ENCODE measurements around the gene ST3GAL3.

ST3GAL3 gene

DNA sequence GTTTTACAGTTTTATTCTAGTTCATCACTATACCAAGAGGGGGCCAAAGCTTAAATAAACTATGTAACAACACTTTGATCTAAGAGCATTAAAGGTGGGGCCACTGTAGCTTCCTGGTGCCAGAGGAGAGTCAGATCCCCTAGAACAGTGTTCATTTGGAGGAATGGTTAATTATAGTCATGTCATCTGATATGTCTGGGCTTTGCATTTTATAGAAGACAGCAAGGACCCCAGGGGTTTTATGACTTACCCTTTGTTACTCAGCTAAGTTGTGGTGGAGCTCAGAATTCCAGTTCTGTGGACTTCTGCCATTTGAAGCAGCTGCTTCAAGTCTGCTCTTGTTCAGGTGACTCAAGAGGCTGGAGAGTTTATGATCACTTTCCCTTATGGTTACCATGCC, 40.7 kb upstream of the ST3GAL3 start (continued):
- TF ChIP-seq YY1 (tag by site-specific recombination; IDR thresholded peaks at IDR 0.05), result peak; percentile 22; the same call in 1 of the 2 replicates
- no peak for TF ChIP-seq ZNF311 (tag by site-specific recombination; IDR thresholded peaks at IDR 0.05; ENCODE audit: borderline replicate concordance)
- TF ChIP-seq, protein P1, sequence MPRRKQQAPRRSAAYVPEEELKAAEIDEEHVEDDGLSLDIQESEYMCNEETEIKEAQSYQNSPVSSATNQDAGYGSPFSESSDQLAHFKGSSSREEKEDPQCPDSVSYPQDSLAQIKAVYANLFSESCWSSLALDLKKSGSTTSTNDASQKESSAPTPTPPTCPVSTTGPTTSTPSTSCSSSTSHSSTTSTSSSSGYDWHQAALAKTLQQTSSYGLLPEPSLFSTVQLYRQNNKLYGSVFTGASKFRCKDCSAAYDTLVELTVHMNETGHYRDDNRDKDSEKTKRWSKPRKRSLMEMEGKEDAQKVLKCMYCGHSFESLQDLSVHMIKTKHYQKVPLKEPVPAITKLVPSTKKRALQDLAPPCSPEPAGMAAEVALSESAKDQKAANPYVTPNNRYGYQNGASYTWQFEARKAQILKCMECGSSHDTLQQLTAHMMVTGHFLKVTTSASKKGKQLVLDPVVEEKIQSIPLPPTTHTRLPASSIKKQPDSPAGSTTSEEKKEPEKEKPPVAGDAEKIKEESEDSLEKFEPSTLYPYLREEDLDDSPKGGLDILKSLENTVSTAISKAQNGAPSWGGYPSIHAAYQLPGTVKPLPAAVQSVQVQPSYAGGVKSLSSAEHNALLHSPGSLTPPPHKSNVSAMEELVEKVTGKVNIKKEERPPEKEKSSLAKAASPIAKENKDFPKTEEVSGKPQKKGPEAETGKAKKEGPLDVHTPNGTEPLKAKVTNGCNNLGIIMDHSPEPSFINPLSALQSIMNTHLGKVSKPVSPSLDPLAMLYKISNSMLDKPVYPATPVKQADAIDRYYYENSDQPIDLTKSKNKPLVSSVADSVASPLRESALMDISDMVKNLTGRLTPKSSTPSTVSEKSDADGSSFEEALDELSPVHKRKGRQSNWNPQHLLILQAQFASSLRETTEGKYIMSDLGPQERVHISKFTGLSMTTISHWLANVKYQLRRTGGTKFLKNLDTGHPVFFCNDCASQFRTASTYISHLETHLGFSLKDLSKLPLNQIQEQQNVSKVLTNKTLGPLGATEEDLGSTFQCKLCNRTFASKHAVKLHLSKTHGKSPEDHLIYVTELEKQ (tag by site-specific recombination; IDR thresholded peaks at IDR 0.05; ENCODE audit: borderline replicate concordance), result peak; percentile 60; the same call in 1 of the 2 replicates
- TF ChIP-seq ZNF785 (tag by site-specific recombination; IDR thresholded peaks at IDR 0.05), result no peak
- no peak for TF ChIP-seq ZNF214 (tag by site-specific recombination; IDR thresholded peaks at IDR 0.05; ENCODE audit: borderline replicate concordance)
- TF ChIP-seq ZBTB1 (tag by site-specific recombination; IDR thresholded peaks at IDR 0.05), result no peak
- TF ChIP-seq ZNF626 (tag by site-specific recombination; IDR thresholded peaks at IDR 0.05), result no peak
- TF ChIP-seq ZNF350 (tag by site-specific recombination; IDR thresholded peaks at IDR 0.05), result no peak
- TF ChIP-seq, protein P2, sequence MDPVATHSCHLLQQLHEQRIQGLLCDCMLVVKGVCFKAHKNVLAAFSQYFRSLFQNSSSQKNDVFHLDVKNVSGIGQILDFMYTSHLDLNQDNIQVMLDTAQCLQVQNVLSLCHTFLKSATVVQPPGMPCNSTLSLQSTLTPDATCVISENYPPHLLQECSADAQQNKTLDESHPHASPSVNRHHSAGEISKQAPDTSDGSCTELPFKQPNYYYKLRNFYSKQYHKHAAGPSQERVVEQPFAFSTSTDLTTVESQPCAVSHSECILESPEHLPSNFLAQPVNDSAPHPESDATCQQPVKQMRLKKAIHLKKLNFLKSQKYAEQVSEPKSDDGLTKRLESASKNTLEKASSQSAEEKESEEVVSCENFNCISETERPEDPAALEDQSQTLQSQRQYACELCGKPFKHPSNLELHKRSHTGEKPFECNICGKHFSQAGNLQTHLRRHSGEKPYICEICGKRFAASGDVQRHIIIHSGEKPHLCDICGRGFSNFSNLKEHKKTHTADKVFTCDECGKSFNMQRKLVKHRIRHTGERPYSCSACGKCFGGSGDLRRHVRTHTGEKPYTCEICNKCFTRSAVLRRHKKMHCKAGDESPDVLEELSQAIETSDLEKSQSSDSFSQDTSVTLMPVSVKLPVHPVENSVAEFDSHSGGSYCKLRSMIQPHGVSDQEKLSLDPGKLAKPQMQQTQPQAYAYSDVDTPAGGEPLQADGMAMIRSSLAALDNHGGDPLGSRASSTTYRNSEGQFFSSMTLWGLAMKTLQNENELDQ (tag by site-specific recombination; IDR thresholded peaks at IDR 0.05; ENCODE audit: low read depth), result no peak
- TF ChIP-seq, protein P3, sequence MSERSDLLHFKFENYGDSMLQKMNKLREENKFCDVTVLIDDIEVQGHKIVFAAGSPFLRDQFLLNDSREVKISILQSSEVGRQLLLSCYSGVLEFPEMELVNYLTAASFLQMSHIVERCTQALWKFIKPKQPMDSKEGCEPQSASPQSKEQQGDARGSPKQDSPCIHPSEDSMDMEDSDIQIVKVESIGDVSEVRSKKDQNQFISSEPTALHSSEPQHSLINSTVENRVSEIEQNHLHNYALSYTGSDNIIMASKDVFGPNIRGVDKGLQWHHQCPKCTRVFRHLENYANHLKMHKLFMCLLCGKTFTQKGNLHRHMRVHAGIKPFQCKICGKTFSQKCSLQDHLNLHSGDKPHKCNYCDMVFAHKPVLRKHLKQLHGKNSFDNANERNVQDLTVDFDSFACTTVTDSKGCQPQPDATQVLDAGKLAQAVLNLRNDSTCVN (tag by site-specific recombination; optimal IDR thresholded peaks at IDR 0.05), result no peak
- TF ChIP-seq MEIS1 (CRISPR knock-in tag; IDR thresholded peaks at IDR 0.05; ENCODE audit: borderline replicate concordance), result no peak
- TF ChIP-seq ZNF155 (tag by site-specific recombination; IDR thresholded peaks at IDR 0.05), result no peak
- TF ChIP-seq ZNF76 (tag by site-specific recombination; IDR thresholded peaks at IDR 0.05; ENCODE audit: borderline replicate concordance, low read depth), result no peak
- TF ChIP-seq, protein P4, sequence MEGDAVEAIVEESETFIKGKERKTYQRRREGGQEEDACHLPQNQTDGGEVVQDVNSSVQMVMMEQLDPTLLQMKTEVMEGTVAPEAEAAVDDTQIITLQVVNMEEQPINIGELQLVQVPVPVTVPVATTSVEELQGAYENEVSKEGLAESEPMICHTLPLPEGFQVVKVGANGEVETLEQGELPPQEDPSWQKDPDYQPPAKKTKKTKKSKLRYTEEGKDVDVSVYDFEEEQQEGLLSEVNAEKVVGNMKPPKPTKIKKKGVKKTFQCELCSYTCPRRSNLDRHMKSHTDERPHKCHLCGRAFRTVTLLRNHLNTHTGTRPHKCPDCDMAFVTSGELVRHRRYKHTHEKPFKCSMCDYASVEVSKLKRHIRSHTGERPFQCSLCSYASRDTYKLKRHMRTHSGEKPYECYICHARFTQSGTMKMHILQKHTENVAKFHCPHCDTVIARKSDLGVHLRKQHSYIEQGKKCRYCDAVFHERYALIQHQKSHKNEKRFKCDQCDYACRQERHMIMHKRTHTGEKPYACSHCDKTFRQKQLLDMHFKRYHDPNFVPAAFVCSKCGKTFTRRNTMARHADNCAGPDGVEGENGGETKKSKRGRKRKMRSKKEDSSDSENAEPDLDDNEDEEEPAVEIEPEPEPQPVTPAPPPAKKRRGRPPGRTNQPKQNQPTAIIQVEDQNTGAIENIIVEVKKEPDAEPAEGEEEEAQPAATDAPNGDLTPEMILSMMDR (tag by site-specific recombination; IDR thresholded peaks at IDR 0.05), result no peak
- TF ChIP-seq ZNF48 (tag by site-specific recombination; IDR thresholded peaks at IDR 0.05), result no peak
- no peak for TF ChIP-seq YY2 (tag by site-specific recombination; IDR thresholded peaks at IDR 0.05)
- peak; percentile 63; the same call in 1 of the 2 replicates for TF ChIP-seq ZEB2 (tag by site-specific recombination; IDR thresholded peaks at IDR 0.05)
- TF ChIP-seq, protein P5, sequence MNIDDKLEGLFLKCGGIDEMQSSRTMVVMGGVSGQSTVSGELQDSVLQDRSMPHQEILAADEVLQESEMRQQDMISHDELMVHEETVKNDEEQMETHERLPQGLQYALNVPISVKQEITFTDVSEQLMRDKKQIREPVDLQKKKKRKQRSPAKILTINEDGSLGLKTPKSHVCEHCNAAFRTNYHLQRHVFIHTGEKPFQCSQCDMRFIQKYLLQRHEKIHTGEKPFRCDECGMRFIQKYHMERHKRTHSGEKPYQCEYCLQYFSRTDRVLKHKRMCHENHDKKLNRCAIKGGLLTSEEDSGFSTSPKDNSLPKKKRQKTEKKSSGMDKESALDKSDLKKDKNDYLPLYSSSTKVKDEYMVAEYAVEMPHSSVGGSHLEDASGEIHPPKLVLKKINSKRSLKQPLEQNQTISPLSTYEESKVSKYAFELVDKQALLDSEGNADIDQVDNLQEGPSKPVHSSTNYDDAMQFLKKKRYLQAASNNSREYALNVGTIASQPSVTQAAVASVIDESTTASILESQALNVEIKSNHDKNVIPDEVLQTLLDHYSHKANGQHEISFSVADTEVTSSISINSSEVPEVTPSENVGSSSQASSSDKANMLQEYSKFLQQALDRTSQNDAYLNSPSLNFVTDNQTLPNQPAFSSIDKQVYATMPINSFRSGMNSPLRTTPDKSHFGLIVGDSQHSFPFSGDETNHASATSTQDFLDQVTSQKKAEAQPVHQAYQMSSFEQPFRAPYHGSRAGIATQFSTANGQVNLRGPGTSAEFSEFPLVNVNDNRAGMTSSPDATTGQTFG (tag by site-specific recombination; IDR thresholded peaks at IDR 0.05; ENCODE audit: borderline replicate concordance), result no peak
- TF ChIP-seq, protein P6, sequence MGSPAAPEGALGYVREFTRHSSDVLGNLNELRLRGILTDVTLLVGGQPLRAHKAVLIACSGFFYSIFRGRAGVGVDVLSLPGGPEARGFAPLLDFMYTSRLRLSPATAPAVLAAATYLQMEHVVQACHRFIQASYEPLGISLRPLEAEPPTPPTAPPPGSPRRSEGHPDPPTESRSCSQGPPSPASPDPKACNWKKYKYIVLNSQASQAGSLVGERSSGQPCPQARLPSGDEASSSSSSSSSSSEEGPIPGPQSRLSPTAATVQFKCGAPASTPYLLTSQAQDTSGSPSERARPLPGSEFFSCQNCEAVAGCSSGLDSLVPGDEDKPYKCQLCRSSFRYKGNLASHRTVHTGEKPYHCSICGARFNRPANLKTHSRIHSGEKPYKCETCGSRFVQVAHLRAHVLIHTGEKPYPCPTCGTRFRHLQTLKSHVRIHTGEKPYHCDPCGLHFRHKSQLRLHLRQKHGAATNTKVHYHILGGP (tag by site-specific recombination; IDR thresholded peaks at IDR 0.05), result no peak
- TF ChIP-seq ZNF274 (IDR thresholded peaks at IDR 0.05; ENCODE audit: low read length), result no peak
- no peak for TF ChIP-seq ZNF274 (tag by site-specific recombination; IDR thresholded peaks at IDR 0.05; ENCODE audit: borderline replicate concordance)
- no peak for TF ChIP-seq ZNF670 (tag by site-specific recombination; IDR thresholded peaks at IDR 0.05; ENCODE audit: low read depth)
- no peak for TF ChIP-seq ZNF585B (tag by site-specific recombination; IDR thresholded peaks at IDR 0.05)
- no peak for TF ChIP-seq SETDB1 (IDR thresholded peaks at IDR 0.05; ENCODE audit: insufficient read length, low read length)
- TF ChIP-seq, protein P7, sequence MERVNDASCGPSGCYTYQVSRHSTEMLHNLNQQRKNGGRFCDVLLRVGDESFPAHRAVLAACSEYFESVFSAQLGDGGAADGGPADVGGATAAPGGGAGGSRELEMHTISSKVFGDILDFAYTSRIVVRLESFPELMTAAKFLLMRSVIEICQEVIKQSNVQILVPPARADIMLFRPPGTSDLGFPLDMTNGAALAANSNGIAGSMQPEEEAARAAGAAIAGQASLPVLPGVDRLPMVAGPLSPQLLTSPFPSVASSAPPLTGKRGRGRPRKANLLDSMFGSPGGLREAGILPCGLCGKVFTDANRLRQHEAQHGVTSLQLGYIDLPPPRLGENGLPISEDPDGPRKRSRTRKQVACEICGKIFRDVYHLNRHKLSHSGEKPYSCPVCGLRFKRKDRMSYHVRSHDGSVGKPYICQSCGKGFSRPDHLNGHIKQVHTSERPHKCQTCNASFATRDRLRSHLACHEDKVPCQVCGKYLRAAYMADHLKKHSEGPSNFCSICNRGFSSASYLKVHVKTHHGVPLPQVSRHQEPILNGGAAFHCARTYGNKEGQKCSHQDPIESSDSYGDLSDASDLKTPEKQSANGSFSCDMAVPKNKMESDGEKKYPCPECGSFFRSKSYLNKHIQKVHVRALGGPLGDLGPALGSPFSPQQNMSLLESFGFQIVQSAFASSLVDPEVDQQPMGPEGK (tag by site-specific recombination; IDR thresholded peaks at IDR 0.05), result 0 out of 2 replicates have a peak, but pooled peaks have one; percentile 24
